T-helper 17 cell (primary cell): ENCODE results near the gene KIF5C. TPM values are rescaled to one million over a fixed set of nuclear protein-coding genes. Genes with fewer than 3 reads are reported as not detected.
"Not testable (repeated sequence)": the region's sequence is repeated elsewhere in the genome, so short reads cannot be mapped to it uniquely, and the experiment has no call there.

Source experiments
- ATAC-seq: fragments of 150-1000 bp; cut with Tn5 transposase; 2 replicates; pipeline ENCODE4 v1.10.0; 2021; ENCODE audit warnings: mild to moderate bottlenecking, moderate library complexity
- DNase-seq, 3 donors: peaks; one replicate each; pipeline versions ENCODE4 v3.0.0 to v3.0.0-alpha.2; 2020 to 2021
- H3K9me3 ChIP-seq: one replicate; pipeline ENCODE4 v1.7.0; 2013; ENCODE audit warnings: low read length, mild to moderate bottlenecking; ENCODE audit not compliant: control insufficient read depth, poor library complexity, severe bottlenecking
- H3K27ac Mint-ChIP-seq: one replicate; pipeline ENCODE4 v1.8.0; 2022; ENCODE audit warnings: mild to moderate bottlenecking, moderate library complexity, mixed read lengths
- H3K27me3 Mint-ChIP-seq: one replicate; pipeline ENCODE4 v1.8.0; 2022; ENCODE audit warnings: mixed read lengths
- H3K36me3 Mint-ChIP-seq: one replicate; pipeline ENCODE4 v1.8.0; 2022; ENCODE audit warnings: low read depth, mixed read lengths
- H3K4me1 Mint-ChIP-seq: one replicate; pipeline ENCODE4 v1.8.0; 2022; ENCODE audit warnings: mild to moderate bottlenecking, mixed read lengths
- H3K4me3 Mint-ChIP-seq: one replicate; pipeline ENCODE4 v1.8.0; 2022; ENCODE audit warnings: mild to moderate bottlenecking, moderate library complexity, mixed read lengths
- total RNA-seq, 4 donors: library from RNA in 2 of 4; stranded (reverse) in 2 of 4; gene quantifications; one replicate each; pipeline ENCODE4 v1.2.3 and lab custom pipeline; 2022 to 2026

Gene KIF5C
- 10 to 100 TPM; 32.0 to 41.6 TPM for total RNA-seq
- 83.4 to 98.7 reads per million in 2 donors for total RNA-seq (lab: John Stamatoyannopoulos, UW)

DNA sequence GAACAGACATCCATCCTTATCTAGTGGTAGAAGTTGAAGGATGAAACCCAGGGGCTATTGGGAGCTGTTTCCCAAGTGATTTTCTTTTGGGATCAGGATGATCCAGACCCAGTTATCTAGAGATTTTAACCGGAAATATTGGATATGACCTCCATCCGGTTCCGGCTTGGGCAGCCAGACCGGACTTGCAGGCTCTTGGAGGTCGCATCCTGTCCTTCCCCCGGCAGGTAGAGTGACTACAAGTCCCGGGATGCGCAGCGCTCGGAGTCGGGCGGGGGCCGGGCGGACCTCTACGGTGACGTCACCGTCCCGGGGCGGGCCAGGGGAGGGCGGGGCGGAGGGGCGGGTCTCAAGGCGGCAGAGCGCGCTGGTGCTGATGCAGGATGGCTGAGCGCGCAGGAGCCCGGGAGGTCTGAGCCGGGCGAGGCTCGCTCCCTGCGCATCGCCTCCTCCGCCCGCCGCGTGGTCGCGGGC is at the start of gene KIF5C:
Gene KIF5C, plus strand, starts transcription at position 360 of the 474 bp plus-strand sequence. CDS start 391 bp downstream, outside the sequence.
- H3K4me3 Mint-ChIP-seq = peak within 1 kb of the TSS; percentile 94
- DNase-seq = peak; percentile 79 to 86 (median 83)
- peak within 1 kb of the TSS; percentile 84 for H3K27ac Mint-ChIP-seq
- peak; percentile 83 for ATAC-seq
- peaks cover 3% of the 10 kb centered on the region for H3K36me3 Mint-ChIP-seq
- peaks cover 17% of the 10 kb centered on the region for H3K27me3 Mint-ChIP-seq
- peaks cover 14% of the 10 kb centered on the region for H3K4me1 Mint-ChIP-seq
- peaks cover 2% of the 10 kb centered on the region for H3K9me3 ChIP-seq

GRCh38 chr2:148826791-148827190 is 48.2 kb upstream of the KIF5C start:
- H3K4me3 Mint-ChIP-seq = no peak overlapping the region
- H3K27ac Mint-ChIP-seq = no peak overlapping the region

DNA sequence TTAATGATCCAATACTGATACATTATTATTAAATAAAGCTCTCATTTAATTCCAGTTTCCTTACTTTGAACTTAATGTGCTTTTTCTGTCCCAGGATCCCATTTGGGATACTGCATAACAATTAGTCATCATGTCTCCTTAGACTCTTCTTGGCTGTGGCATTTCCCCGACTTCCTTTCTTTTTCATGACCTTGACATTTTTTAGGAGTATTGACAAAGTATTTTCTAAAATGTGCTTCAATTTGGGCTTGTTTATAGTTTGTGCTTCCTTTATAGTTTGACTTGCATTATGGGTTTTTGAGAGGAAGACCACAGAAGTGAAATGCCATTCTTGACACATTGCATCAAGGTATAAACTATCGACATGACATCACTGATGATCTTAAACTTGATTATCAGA is 46.1 kb upstream of the KIF5C start:
- DNase-seq (no peak), ATAC-seq (no peak)
- no peak overlapping the region for H3K27ac Mint-ChIP-seq
- H3K36me3 Mint-ChIP-seq = no peaks in the 10 kb centered on the region
- H3K9me3 ChIP-seq = no peaks in the 10 kb centered on the region
- no peaks in the 10 kb centered on the region for H3K4me1 Mint-ChIP-seq
- no peak overlapping the region for H3K4me3 Mint-ChIP-seq
- no peaks in the 10 kb centered on the region for H3K27me3 Mint-ChIP-seq

More at GRCh38 chr2:148826791-148827190, 48.2 kb upstream of the KIF5C start:
- Mint-ChIP-seq H3K4me1 (no peaks in the 10 kb centered on the region), H3K27me3 (no peaks in the 10 kb centered on the region), H3K36me3 (no peaks in the 10 kb centered on the region)
- ATAC-seq (no peak), DNase-seq (no peak)
- no peaks in the 10 kb centered on the region for H3K9me3 ChIP-seq

GRCh38 chr2:148829618-148830017 is 45.4 kb upstream of the KIF5C start:
- Mint-ChIP-seq H3K36me3 (no peaks in the 10 kb centered on the region), H3K4me1 (no peaks in the 10 kb centered on the region), H3K4me3 (no peak overlapping the region), H3K27me3 (no peaks in the 10 kb centered on the region), H3K27ac (no peak overlapping the region)
- no peaks in the 10 kb centered on the region for H3K9me3 ChIP-seq
- ATAC-seq (no peak), DNase-seq (no peak)

GRCh38 chr2:148832637-148833036 is 42.4 kb upstream of the KIF5C start:
- Mint-ChIP-seq H3K36me3 (no peaks in the 10 kb centered on the region), H3K4me3 (no peak overlapping the region), H3K27me3 (no peaks in the 10 kb centered on the region), H3K27ac (no peak overlapping the region), H3K4me1 (no peaks in the 10 kb centered on the region)
- DNase-seq = no peak
- no peak for ATAC-seq
- no peaks in the 10 kb centered on the region for H3K9me3 ChIP-seq

GRCh38 chr2:148842050-148842449 is 33.0 kb upstream of the KIF5C start:
- H3K27ac Mint-ChIP-seq = no peak overlapping the region
- no peaks in the 10 kb centered on the region for H3K9me3 ChIP-seq
- ATAC-seq (no peak), DNase-seq (no peak)
- no peaks in the 10 kb centered on the region for H3K4me1 Mint-ChIP-seq
- H3K36me3 Mint-ChIP-seq = no peaks in the 10 kb centered on the region
- H3K4me3 Mint-ChIP-seq = no peak overlapping the region
- no peaks in the 10 kb centered on the region for H3K27me3 Mint-ChIP-seq

DNA sequence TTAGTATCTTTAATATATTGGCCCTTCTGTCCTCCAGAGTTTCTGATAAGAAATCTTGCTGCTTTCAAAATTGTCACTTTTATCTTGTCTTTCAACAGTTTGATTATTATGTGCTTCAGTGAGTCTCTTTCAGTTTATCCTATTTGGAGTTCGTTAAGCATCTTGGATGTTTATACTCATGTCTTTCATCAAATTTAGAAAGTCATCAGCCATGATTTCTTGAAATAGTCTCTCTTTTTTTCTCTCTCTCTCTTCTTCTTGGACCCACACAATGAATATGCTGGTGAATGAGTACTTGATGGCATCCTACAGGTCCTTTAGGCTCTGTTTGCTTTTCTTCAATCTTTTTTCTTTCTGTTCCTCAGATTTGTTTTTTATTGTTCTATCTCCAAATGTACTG is 26.9 kb upstream of the KIF5C start:
- Mint-ChIP-seq H3K27me3 (peaks cover 29% of the 10 kb centered on the region), H3K4me1 (no peaks in the 10 kb centered on the region), H3K4me3 (no peak overlapping the region), H3K36me3 (peaks cover 6% of the 10 kb centered on the region), H3K27ac (no peak overlapping the region)
- peaks cover 8% of the 10 kb centered on the region for H3K9me3 ChIP-seq
- no peak for ATAC-seq
- DNase-seq = no peak

GRCh38 chr2:148853458-148853857 is 21.6 kb upstream of the KIF5C start:
- Mint-ChIP-seq H3K27ac (no peak overlapping the region), H3K27me3 (peaks cover 68% of the 10 kb centered on the region), H3K4me1 (no peaks in the 10 kb centered on the region), H3K4me3 (no peak overlapping the region), H3K36me3 (peaks cover 8% of the 10 kb centered on the region)
- H3K9me3 ChIP-seq = peaks cover 2% of the 10 kb centered on the region
- DNase-seq (no peak), ATAC-seq (no peak)

GRCh38 chr2:148860037-148860436 is 15.0 kb upstream of the KIF5C start:
- H3K9me3 ChIP-seq = no peaks in the 10 kb centered on the region

GRCh38 chr2:148861367-148861766 is 13.7 kb upstream of the KIF5C start:
- H3K4me3 Mint-ChIP-seq = no peak overlapping the region
- peaks cover 2% of the 10 kb centered on the region for H3K36me3 Mint-ChIP-seq
- DNase-seq (no peak), ATAC-seq (no peak)
- H3K9me3 ChIP-seq = no peaks in the 10 kb centered on the region
- H3K27ac Mint-ChIP-seq = no peak overlapping the region
- H3K27me3 Mint-ChIP-seq = peaks cover 25% of the 10 kb centered on the region
- H3K4me1 Mint-ChIP-seq = no peaks in the 10 kb centered on the region

More at GRCh38 chr2:148860037-148860436, 15.0 kb upstream of the KIF5C start:
- Mint-ChIP-seq H3K27me3 (peaks cover 32% of the 10 kb centered on the region), H3K4me1 (no peaks in the 10 kb centered on the region), H3K4me3 (no peak overlapping the region), H3K36me3 (peaks cover 2% of the 10 kb centered on the region), H3K27ac (no peak overlapping the region)
- ATAC-seq (no peak), DNase-seq (no peak)

DNA sequence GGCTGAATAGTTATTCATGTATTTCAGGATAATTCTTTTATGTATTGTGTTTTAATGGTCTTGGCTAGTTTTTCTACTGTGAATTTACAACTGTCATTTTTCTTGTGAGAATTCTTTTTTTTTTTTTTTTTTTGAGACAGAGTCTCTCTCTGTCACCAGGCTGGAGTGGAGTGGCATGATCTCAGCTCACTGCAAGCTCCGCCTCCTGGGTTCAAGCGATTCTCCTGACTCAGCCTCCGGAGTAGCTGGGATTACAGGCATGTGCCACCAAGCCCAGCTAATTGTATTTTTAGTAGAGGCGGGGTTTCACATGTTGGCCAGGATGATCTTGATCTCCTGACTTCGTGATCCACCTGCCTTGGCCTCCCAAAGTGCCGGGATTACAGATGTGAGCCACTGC is 12.5 kb upstream of the KIF5C start:
- H3K4me1 Mint-ChIP-seq, DNase-seq, H3K36me3 Mint-ChIP-seq, ATAC-seq, H3K27ac Mint-ChIP-seq, H3K9me3 ChIP-seq, H3K4me3 Mint-ChIP-seq: not testable (repeated sequence)
- peaks cover 22% of the 10 kb centered on the region for H3K27me3 Mint-ChIP-seq

- Mint-ChIP-seq H3K27ac (no peak overlapping the region), H3K36me3 (peaks cover 2% of the 10 kb centered on the region), H3K27me3 (peaks cover 40% of the 10 kb centered on the region), H3K4me1 (no peaks in the 10 kb centered on the region), H3K4me3 (no peak overlapping the region)
- peaks cover 2% of the 10 kb centered on the region for H3K9me3 ChIP-seq
- DNase-seq (no peak), ATAC-seq (no peak)
Measured at GRCh38 chr2:148865512-148865911, 9.5 kb upstream of the KIF5C start.

- H3K9me3 ChIP-seq = peaks cover 2% of the 10 kb centered on the region
- no peak for ATAC-seq
- Mint-ChIP-seq H3K27ac (no peak overlapping the region), H3K36me3 (peaks cover 2% of the 10 kb centered on the region), H3K4me1 (no peaks in the 10 kb centered on the region), H3K4me3 (no peak overlapping the region), H3K27me3 (peaks cover 42% of the 10 kb centered on the region)
- DNase-seq = no peak
Measured at GRCh38 chr2:148866091-148866490, 8.9 kb upstream of the KIF5C start.

DNA sequence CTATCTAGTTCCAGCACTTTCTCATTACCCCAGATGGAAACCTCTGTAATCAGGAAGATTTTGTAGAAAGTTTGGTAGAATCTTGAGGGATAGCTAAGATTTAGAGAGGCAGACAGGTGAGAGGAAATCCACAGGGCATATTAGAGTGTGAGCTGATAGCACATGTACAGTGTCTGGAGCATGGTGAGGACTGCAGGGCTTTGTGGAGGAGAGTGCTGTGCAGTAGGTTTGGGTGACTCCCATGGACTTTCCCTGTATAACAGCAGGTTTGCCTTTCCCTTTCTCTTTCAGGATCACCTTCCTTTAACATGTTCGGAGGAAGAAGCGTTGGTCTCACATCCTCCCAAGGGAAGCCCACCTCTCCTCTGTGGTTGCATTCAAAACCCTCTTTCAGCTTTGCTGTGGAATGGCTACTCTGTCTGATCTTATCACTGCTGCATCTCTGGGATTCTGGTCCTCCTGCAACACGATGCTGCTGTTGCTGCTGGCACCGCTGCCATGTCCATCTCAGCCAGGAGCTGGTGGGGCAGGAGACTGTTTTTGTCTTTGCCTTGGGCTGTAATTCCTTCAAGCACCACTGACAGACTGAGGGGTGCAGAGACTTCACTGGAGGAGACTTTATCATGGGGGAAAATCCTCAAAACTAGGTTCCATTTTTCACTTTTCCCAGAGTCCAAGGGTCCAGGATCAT is 7.8 kb upstream of the KIF5C start:
- no peak for ATAC-seq
- Mint-ChIP-seq H3K27ac (peak overlapping the region; percentile 49), H3K27me3 (peaks cover 48% of the 10 kb centered on the region), H3K36me3 (peaks cover 3% of the 10 kb centered on the region), H3K4me3 (no peak overlapping the region), H3K4me1 (no peaks in the 10 kb centered on the region)
- no peak for DNase-seq
- peaks cover 2% of the 10 kb centered on the region for H3K9me3 ChIP-seq
